Activated T-helper 1 cell treated with Interleukin-2 at 50 U/mL for 16 hours (primary cell): ENCODE data around the gene IZUMO4.

Source experiments
- DNase-seq: peaks from one replicate; pipeline ENCODE4 v3.0.0-alpha.2; 2020; ENCODE audit warnings: low read depth

The IZUMO4 gene

DNA sequence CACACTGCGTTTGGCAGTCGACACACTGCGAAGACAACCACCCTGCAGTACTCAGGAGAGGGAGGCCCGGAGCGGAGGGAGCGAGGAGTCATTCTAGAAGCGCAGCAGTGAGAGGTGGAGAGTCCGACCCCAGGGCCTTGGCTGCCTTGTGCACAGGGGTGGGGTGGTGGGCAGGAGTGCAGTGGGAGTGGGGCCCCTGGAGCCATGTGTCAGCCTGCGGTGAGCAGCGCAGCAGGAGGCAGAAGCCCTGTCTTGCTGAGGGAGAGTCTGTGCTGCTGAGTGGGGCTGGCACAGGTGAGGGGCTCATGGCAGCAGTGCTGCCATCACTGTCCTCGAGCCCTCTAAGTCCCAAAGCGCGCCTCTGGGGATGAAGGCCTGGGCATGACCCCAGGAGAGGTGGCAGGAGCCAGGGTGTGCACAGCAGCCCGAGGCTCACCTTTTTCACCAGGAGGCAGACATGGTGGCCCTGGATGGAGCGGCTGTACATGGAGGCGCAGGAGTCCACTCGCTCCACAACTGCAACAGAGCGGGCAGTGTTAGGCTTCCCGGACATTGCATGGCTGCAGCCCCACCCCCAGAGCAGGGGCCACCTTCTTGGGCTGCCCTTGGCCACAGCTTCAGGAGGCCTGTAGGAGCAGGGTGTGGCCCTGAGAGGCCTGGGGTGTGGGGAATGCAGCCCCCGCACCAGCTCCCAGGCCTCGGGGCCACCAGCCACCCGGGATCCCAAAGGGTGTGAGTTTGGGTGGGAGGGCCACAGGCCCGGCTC is 11.7 kb downstream of the IZUMO4 start:
- DNase-seq: no peak

DNA sequence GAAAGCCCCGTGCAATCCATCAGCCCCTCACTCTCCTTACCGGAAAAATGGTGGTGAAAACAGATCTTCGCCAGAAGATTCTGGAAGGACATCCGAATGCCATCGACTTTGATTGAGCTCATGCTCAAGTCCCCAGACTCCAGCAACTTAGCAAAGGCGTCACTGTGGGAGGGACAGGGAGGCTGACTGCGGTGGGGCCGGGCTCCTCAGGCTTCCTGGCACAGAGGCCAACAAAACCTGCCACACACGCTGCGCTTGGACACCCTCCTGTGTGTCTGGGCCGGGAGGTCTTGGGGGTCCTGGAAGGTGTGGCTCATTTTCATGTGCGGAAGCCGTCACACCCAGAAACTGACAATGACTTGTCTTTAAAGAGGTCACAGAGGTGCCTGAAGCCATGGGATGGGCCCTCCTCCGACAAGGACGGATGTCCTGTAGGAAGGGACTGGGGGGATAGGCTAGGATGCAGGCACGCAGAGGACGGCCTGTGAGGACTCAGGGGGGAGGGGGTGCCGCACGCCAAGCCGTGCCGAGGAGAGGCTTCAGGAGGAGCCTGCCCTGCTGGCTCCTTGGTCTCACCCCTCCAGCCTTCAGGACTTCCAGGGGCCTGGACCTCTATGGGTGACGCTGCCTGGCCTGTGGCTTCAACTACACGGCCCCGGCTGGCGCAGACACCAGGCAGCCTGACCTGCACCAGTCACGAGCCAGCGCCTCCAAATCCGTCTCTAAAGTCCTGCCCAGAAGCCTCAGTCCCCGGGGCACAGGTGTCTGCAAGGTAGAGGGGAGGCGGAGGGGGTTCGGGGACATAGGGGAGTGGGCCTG is 12.5 kb downstream of the IZUMO4 start:
- no peak for DNase-seq

GRCh38 chr19:2110822-2111221 is 14.1 kb downstream of the IZUMO4 start:
- no peak for DNase-seq

- no peak for DNase-seq
Measured at GRCh38 chr19:2111425-2111824, 14.7 kb downstream of the IZUMO4 start.

DNA sequence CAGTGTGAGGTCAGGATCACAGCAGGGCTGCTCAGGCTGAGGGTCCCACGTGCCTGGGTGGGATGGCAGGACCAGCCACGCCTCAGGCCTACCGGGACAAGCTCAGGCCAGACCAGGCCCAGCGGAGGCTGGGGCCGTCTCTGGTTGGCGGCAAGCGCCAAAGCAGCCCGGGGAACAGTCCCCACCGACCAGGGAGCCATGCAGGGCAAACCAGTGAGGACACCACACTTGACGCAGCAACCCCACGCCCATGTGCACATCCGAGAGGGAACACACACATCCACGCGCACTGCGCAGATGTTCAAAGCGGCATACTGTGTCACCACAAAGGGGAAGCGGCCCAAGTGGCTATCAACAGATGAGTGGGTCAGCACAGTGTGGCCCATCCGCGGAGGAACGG is 15.2 kb downstream of the IZUMO4 start:
- no peak for DNase-seq

- DNase-seq: no peak
Measured at GRCh38 chr19:2112516-2113320, 16.0 kb downstream of the IZUMO4 start.

GRCh38 chr19:2113439-2114211 is 16.9 kb downstream of the IZUMO4 start:
- DNase-seq: no peak

- no peak for DNase-seq
Measured at GRCh38 chr19:2114218-2114617, 17.5 kb downstream of the IZUMO4 start.

GRCh38 chr19:2114821-2115220 is 18.1 kb downstream of the IZUMO4 start:
- DNase-seq: no peak

GRCh38 chr19:2115324-2115723 is 18.6 kb downstream of the IZUMO4 start:
- DNase-seq: no peak

DNA sequence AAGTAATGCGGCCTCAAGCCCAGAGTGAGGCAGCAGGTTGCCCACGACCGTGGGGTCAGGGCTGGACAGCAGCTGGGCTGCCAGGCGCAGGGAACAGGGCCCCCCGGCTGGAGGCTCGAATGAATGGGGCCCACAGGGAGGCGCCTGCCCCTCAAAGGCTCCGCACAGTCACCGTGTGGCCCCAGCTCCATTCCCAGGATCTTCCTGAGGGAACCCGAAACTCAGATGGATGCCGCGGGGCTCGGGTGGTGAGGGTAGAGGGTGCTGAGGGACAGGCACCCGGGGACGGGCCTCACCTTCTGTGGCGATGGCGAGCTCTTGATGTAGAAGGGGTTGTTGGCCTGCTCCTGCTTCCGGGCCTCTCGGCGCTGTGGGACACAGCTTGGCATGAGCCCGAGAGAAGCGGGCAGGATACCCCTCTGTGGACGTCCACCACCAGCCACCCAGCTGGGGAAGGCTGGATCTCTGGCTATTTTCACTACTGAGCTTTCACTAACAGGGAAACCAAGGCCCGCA is 19.3 kb downstream of the IZUMO4 start:
- no peak for DNase-seq

DNA sequence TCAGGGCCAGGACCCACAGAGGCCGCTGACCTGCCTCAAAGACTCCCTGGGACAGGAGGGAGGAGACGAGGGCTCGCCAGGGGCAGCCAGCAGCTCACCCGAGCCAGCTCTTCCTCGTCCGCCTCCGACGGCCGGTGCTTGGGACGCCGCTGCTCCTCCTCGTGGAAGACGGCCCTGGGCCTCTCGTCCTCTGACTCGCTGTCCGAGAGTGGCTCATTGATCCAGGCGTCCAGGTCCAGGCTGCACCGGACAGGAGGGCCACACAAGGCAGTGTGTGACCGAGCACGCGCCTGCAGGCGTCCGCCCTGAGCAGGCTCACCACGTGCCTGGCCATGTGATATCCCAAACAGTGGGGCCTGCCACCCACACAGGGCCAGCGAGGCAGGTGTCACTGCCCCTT is 19.8 kb downstream of the IZUMO4 start:
- no peak for DNase-seq

- DNase-seq: no peak
Measured at GRCh38 chr19:2117215-2117960, 20.7 kb downstream of the IZUMO4 start.

GRCh38 chr19:2118438-2118837 is 21.7 kb downstream of the IZUMO4 start:
- no peak for DNase-seq

DNA sequence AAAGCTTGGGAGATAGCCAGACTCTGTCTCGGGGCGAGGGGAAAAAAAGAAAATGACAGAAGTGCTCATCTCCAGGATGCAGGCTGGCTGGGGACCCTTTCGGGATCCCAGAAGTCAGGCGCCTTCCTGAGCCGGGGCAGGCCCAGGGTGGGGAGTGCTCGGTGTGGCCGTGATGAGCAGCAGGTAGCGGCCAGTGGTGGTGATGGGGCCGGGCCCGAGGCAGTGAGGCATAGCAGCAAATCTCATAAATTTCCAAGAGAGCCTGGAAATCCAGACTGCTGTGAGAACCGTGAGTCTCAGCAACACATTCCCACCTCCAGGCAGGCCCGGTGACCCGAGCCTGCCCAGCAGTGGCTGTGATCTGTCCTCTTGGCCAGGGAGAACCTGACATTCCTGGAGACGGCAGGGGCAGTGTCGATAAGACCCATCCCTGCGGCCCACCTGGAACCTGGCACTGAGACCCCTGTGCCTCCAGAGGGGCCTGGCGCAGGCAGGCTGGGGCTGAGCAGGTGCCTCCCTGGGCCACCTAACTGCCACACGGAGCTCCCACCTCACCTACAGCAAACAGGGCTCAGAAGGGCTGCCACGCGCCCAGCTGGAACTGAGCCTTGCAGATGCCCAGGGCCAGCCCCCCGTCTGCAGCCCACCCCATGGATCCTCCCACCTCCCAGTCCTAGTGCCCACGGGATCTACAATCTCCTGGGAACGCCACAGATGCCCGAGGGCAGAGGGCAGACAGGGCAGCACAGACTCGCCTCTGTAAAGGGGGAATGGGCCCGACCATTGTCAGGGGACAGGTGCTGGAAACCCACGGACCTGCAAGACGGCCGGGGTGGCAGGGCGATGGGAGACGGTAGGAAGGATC is 23.4 kb downstream of the IZUMO4 start:
- DNase-seq: no peak

- no peak for DNase-seq
Measured at GRCh38 chr19:2120821-2121220, 24.1 kb downstream of the IZUMO4 start.

- DNase-seq: no peak
Measured at GRCh38 chr19:2121416-2122051, 24.8 kb downstream of the IZUMO4 start.

DNA sequence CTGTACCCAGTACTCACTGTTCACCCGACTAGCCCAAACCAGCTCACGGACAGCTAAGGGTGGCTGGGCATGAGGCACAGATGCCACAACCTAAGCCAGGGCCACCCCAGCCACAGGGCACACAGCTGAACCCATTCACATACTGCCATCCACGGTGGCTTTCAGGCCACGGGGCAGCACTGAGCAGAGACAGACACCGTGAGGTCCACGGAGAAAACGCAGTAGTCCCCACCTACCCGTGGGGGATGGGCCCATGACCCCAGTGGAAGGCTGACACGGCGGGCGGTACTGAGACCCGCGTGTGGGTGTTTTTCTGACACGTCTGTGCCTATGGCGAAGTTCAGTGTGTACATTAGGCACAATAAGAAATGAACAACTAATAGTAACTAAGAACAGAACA is 25.5 kb downstream of the IZUMO4 start:
- no peak for DNase-seq

GRCh38 chr19:2122982-2123381 is 26.3 kb downstream of the IZUMO4 start:
- no peak for DNase-seq
